ENCODE data around the gene PPP2R2C.

Gene PPP2R2C

GRCh38 chr4:6386091-6386490, 86.3 kb downstream of the PPP2R2C start:
- Histone ChIP-seq H3K4me1 (ENCODE audit: insufficient read depth, poor library complexity, severe bottlenecking) (peaks cover 4% of the 10 kb centered on the region), H3K9me3 (ENCODE audit: severe bottlenecking) (no peaks in the 10 kb centered on the region), H3K27ac (ENCODE audit: poor library complexity, severe bottlenecking) (no peak overlapping the region), H3K27me3 (ENCODE audit: insufficient read depth, poor library complexity, severe bottlenecking) (peaks cover 5% of the 10 kb centered on the region), H3K4me3 (ENCODE audit: severe bottlenecking) (no peak overlapping the region), H3K36me3 (ENCODE audit: low read depth) (no peaks in the 10 kb centered on the region)
- no peak for TF ChIP-seq CTCF (IDR thresholded peaks at IDR 0.05; ENCODE audit: poor library complexity, severe bottlenecking)
- ATAC-seq (ENCODE audit: low read depth): peak; percentile 50; the same call in 2 of the 3 replicates
- no peak for DNase-seq (ENCODE audit: low spot score)

DNA sequence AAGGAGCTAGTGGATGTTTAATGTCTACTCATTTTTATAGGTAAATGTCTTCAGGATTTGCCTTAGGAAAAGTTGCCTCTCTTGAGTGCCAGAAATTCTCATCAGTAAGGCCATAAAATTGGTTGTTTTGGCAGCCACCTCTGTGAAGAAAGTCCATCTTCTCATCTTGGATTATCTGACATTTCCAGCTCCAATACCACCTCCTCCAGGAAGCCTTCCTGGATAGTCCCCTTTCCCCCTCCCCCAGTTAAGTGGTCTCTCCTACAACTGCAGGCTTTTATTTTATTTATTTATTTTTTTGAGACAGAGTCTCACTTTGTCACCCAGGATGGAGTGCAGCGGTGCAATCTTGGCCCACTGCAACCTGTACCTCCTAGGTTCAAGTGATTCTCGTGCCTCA, 87.1 kb downstream of the PPP2R2C start:
- no peaks in the 10 kb centered on the region for H3K9me3 ChIP-seq (ENCODE audit: severe bottlenecking)
- no peak overlapping the region for H3K4me3 ChIP-seq (ENCODE audit: severe bottlenecking)
- DNase-seq (ENCODE audit: low spot score) (no peak), ATAC-seq (ENCODE audit: low read depth) (no peak)
- TF ChIP-seq CTCF (IDR thresholded peaks at IDR 0.05; ENCODE audit: poor library complexity, severe bottlenecking): no peak
- no peak overlapping the region for H3K27ac ChIP-seq (ENCODE audit: poor library complexity, severe bottlenecking)
- no peaks in the 10 kb centered on the region for H3K36me3 ChIP-seq (ENCODE audit: low read depth)
- H3K4me1 ChIP-seq (ENCODE audit: insufficient read depth, poor library complexity, severe bottlenecking): peaks cover 4% of the 10 kb centered on the region
- peaks cover 5% of the 10 kb centered on the region for H3K27me3 ChIP-seq (ENCODE audit: insufficient read depth, poor library complexity, severe bottlenecking)

GRCh38 chr4:6384541-6384940, 87.9 kb downstream of the PPP2R2C start:
- no peak overlapping the region for H3K4me3 ChIP-seq (ENCODE audit: severe bottlenecking)
- no peak overlapping the region for H3K27ac ChIP-seq (ENCODE audit: poor library complexity, severe bottlenecking)
- DNase-seq (ENCODE audit: low spot score) (no peak), ATAC-seq (ENCODE audit: low read depth) (no peak)
- H3K36me3 ChIP-seq (ENCODE audit: low read depth): no peaks in the 10 kb centered on the region
- H3K4me1 ChIP-seq (ENCODE audit: insufficient read depth, poor library complexity, severe bottlenecking): peaks cover 4% of the 10 kb centered on the region
- H3K27me3 ChIP-seq (ENCODE audit: insufficient read depth, poor library complexity, severe bottlenecking): peaks cover 5% of the 10 kb centered on the region
- H3K9me3 ChIP-seq (ENCODE audit: severe bottlenecking): no peaks in the 10 kb centered on the region
- TF ChIP-seq CTCF (IDR thresholded peaks at IDR 0.05; ENCODE audit: poor library complexity, severe bottlenecking): no peak

GRCh38 chr4:6383929-6384328, 88.5 kb downstream of the PPP2R2C start:
- DNase-seq (ENCODE audit: low spot score) (no peak), ATAC-seq (ENCODE audit: low read depth) (no peak)
- Histone ChIP-seq H3K4me3 (ENCODE audit: severe bottlenecking) (no peak overlapping the region), H3K27ac (ENCODE audit: poor library complexity, severe bottlenecking) (no peak overlapping the region), H3K36me3 (ENCODE audit: low read depth) (no peaks in the 10 kb centered on the region), H3K9me3 (ENCODE audit: severe bottlenecking) (no peaks in the 10 kb centered on the region), H3K4me1 (ENCODE audit: insufficient read depth, poor library complexity, severe bottlenecking) (peaks cover 4% of the 10 kb centered on the region), H3K27me3 (ENCODE audit: insufficient read depth, poor library complexity, severe bottlenecking) (peaks cover 5% of the 10 kb centered on the region)
- no peak for TF ChIP-seq CTCF (IDR thresholded peaks at IDR 0.05; ENCODE audit: poor library complexity, severe bottlenecking)

DNA sequence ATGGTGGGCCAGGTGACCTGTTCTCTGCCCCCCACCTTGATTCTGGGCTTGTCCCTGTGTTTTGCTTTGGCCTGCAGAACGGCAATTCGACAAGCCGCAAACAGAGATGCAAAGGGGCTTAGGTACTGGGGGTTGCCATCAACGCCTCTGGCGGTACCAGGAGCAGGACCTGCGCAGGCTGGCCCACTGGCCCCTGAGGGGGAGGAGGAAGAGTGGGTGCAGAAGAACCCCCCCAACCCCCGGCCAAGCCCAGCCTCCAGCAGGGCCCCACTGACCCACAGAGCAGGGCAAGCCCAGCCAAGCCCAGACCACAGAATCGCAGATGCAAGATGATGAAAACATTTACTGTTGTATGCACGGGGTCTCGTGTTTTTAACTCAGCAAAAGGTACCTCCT, 89.4 kb downstream of the PPP2R2C start:
- H3K4me3 ChIP-seq (ENCODE audit: severe bottlenecking): no peak overlapping the region
- no peak for DNase-seq (ENCODE audit: low spot score)
- no peak for TF ChIP-seq CTCF (IDR thresholded peaks at IDR 0.05; ENCODE audit: poor library complexity, severe bottlenecking)

More for the DNA sequence above, 89.4 kb downstream of the PPP2R2C start:
- Histone ChIP-seq H3K9me3 (ENCODE audit: severe bottlenecking) (no peaks in the 10 kb centered on the region), H3K4me1 (ENCODE audit: insufficient read depth, poor library complexity, severe bottlenecking) (peaks cover 4% of the 10 kb centered on the region), H3K27ac (ENCODE audit: poor library complexity, severe bottlenecking) (no peak overlapping the region), H3K27me3 (ENCODE audit: insufficient read depth, poor library complexity, severe bottlenecking) (peaks cover 5% of the 10 kb centered on the region), H3K36me3 (ENCODE audit: low read depth) (no peaks in the 10 kb centered on the region)
- no peak for ATAC-seq (ENCODE audit: low read depth)
